ENCODE measurements around the gene GPR162.
"Not testable (repeated sequence)": the region's sequence is repeated elsewhere in the genome, so short reads cannot be mapped to it uniquely, and the experiment has no call there.

The GPR162 gene

GRCh38 chr12:6854036-6854435 is 32.4 kb downstream of the GPR162 start:
- no peak for DNase-seq (ENCODE audit: low read depth, low spot score)

DNA sequence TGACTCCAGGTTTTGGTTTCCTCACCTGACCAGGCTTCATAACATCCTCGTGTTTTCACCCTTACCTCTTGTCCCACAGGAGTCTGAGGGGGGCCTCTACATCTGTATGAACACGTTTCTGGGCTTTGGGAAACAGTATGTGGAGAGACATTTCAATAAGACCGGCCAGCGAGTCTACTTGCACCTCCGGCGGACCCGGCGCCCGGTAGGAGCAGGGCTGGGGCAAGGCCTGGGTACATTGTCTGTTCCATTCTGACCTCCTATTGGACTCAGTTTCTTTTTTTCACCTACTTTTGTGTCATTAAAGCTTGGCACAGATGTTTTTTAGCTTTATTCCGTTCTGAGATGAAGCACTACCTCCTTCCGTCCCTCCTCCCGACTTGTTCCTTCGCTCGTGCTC is 33.7 kb downstream of the GPR162 start:
- DNase-seq (ENCODE audit: low read depth, low spot score): no peak

DNA sequence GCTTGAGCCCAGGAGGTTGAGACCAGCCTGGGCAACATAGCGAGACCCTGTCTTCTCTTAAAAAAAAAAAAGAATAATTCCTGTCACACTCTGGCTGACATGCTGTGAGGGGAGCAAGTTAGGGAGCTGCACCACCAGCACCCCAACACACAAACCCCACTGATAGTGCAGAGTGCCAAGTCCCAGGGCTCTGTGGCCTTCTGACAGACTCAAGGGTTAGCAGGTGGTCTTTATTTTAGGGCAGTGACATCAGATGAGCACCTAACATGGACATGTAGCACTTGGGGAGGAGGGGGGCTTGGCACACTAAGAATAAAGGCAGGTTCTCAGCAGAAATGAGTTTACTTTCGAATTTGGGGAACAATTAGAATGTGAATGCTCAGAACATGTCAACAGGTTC is 37.2 kb downstream of the GPR162 start:
- no peak for DNase-seq (ENCODE audit: low read depth, low spot score)

DNA sequence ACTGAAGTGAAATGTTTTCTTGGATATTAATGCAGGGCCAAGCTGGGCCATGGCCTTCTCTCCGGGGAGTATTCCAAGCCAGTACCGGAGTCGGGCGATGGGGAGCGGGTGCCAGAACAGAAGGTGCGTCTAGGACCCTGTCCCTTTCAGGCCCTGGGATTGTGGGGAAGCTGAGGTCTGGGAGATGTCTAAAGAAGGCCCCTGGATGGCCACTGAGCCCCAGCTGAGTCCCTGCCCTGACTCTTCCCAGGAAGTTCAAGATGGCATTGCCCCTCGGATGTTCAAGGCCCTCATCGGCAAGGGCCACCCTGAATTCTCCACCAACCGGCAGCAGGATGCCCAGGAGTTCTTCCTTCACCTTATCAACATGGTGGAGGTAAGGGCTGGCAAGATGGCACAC is 38.5 kb downstream of the GPR162 start:
- no peak for DNase-seq (ENCODE audit: low read depth, low spot score)

DNA sequence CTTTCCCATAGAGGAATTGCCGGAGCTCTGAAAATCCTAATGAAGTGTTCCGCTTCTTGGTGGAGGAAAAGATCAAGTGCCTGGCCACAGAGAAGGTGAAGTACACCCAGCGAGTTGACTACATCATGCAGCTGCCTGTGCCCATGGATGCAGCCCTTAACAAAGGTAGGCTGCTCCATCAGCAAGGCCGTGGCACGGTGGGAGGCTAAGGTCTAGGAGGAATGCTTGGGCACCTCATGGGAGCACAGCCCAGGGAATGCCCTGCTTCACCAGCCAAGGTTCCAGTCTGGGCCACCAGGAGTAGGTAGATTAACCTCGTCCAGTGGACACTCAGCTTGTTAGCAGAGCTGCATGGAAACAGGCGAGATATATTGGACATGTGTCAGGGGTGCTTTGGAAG is 39.3 kb downstream of the GPR162 start:
- DNase-seq (ENCODE audit: low read depth, low spot score): no peak

DNA sequence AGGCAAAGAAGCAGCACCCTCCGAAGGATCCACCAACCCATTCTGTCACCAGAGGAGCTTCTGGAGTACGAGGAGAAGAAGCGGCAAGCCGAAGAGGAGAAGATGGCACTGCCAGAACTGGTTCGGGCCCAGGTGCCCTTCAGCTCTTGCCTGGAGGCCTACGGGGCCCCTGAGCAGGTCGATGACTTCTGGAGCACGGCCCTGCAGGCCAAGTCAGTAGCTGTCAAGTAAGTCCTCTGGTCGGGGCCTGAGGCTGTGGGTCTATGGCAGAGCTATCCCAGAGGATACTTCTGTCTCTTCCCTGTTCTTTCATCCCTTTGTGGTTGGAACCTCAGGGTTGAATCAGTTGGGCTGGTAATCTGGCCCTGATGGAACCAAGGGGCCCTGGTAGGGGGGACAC is 39.8 kb downstream of the GPR162 start:
- DNase-seq (ENCODE audit: low read depth, low spot score): no peak

GRCh38 chr12:6863033-6863432 is 41.4 kb downstream of the GPR162 start:
- DNase-seq (ENCODE audit: low read depth, low spot score): no peak

DNA sequence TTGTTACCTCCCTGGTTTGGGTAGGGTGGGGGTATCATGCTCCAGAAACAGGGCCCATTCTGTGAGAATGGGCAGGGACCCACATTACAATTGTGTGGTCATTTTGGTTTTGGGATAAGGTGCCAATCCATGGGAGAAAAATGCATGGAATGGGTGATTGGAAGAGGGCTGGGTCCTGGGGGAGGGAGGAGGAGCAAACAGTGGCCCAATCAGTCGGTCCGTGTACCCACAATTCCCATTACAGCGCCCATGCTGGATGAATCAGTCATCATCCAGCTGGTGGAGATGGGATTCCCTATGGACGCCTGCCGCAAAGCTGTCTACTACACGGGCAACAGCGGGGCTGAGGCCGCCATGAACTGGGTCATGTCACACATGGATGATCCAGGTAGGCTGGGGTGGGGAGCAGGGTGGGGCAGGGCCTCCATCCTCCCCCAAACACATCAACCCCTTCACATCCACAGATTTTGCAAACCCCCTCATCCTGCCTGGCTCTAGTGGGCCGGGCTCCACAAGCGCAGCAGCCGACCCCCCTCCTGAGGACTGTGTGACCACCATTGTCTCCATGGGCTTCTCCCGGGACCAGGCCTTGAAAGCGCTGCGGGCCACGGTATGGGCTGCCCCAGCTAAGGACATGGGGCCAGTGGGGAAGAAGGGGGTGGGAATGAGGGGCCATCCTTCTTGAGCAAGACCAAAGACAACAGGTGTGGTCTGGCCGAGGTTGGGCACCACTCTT is 42.1 kb downstream of the GPR162 start:
- DNase-seq (ENCODE audit: low read depth, low spot score): no peak

GRCh38 chr12:6865307-6865706 is 43.7 kb downstream of the GPR162 start:
- not testable (repeated sequence) for DNase-seq (ENCODE audit: low read depth, low spot score)

- DNase-seq (ENCODE audit: low read depth, low spot score): no peak
Observed at GRCh38 chr12:6866163-6866919, 44.7 kb downstream of the GPR162 start.

DNA sequence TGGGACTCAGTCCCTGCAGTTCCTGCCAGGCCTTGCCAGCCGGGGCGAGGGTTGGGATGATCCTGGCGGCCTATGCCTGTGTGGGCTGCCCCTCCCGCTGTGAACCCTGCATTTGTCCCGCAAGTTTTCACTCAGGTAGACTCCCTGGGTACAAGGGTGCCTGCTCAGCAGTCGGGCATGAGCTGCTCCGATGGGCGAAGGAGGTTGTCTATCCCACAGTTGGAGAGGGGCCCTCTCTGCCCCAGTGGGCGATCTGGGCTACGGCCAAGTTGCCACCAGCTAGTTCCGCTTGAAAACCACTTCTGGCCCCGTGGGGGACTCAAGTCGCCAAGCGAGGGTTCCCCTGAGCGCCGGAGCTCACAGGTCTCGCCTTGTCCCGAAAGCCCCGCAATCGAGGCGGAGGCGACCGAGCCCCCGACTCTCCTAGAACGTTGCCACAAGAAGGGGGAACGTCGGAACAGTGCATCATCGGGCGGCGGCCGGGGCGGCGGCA is 45.3 kb downstream of the GPR162 start:
- peak; percentile 51 for DNase-seq (ENCODE audit: low read depth, low spot score)

DNA sequence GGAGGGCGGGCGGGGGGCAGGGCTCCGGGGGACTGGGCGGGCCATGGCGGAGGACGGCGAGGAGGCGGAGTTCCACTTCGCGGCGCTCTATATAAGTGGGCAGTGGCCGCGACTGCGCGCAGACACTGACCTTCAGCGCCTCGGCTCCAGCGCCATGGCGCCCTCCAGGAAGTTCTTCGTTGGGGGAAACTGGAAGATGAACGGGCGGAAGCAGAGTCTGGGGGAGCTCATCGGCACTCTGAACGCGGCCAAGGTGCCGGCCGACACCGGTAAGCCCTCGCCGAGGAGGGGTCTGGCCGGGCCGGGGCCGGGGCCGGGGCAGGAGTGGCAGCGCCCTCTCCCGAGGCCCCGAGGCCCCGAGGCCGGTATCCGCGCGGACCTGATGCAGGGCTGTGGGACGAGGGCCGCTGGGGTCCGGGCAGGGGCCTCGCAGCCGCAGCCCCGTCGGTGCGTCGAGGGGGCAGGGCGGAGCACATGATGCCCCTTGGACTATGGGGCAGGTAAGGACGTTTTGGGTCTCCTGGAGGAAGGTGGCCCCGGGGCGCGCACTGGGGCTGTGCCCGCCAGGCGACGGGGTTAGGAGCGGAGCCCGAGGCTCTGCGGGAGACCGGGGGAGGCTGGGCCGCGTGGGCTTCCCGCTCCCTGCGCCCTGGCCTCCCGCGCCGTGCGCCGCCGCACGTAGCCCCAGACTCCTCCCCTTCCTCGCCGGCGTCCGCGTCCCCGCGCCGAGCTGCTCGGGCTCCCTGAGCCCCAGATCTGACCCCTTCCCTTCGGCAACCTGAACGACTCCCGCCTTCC is 46.0 kb downstream of the GPR162 start, which contains the start of gene TPI1:
TPI1 (plus strand) TSS at position 119 of the 798 bp plus-strand sequence; CDS start at position 155, 36 bp downstream.
- DNase-seq (ENCODE audit: low read depth, low spot score): peak; percentile 82

- peak; percentile 43 for DNase-seq (ENCODE audit: low read depth, low spot score)
Observed at GRCh38 chr12:6868211-6869048, 46.8 kb downstream of the GPR162 start.

- peak; percentile 96 for DNase-seq (ENCODE audit: low read depth, low spot score)
Observed at GRCh38 chr12:6869049-6870021, 47.7 kb downstream of the GPR162 start.

- not testable (repeated sequence) for DNase-seq (ENCODE audit: low read depth, low spot score)
Observed at GRCh38 chr12:6870304-6870703, 48.7 kb downstream of the GPR162 start.

GRCh38 chr12:6871052-6871957 is 49.7 kb downstream of the GPR162 start:
- peak; percentile 47 for DNase-seq (ENCODE audit: low read depth, low spot score)

GRCh38 chr12:6872073-6873048 is 50.7 kb downstream of the GPR162 start:
- peak; percentile 96 for DNase-seq (ENCODE audit: low read depth, low spot score)

All from ELF-1 (cell line).